Forelimb muscle (tissue), 1 donor: Measurements from ENCODE around the gene LTBP2. TPM values are rescaled to one million over a fixed set of nuclear protein-coding genes. Genes with fewer than 3 reads are reported as not detected.

ENCODE experiments used
- DNase-seq: peaks from one replicate; pipeline ENCODE4 v3.0.0-alpha.2; 2013; ENCODE audit warnings: low read depth
- polyA plus RNA-seq: library from polyadenylated mRNA; unstranded; fragments of 120-200 nt; gene quantifications from one replicate; pipeline ENCODE4 v1.2.1, GENCODE V29; 2013; ENCODE audit not compliant: insufficient read length

LTBP2 gene
- polyA plus RNA-seq = 7.7 TPM

DNA sequence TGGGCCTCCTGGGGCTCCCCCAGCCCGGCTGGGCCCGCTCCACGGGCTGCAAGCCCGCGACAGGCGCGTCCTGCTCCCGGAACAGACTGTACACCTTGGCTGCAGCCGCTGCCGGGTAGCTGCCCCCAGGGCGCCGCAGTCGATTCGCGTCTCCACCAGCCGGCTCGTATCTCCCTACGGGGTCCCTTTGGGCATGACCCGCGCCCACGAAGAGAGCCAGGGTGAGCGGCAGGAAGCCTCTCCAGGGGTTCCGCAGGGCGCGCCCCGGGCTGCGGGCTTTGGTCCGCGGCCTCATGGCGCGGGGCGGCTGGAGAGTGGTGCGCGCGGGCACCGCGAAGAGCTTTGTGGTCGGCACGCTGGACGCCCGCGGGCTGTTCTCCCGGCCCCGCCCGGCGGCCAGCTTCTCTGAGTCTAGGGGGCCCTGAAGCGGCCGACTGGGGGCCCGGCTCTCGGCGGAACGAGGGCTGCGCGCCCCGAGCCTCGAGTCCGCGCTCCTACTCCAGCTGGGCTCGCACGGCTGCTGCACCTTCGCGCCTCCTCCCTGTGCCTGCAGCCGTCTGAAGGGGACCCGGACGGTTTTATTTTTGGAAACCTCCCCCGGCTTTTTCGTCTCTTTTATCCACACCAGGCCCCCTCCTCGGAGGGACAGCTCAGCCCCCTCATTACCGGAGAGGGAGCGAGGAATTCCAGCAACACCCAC lies at the start of gene LTBP2:
Gene LTBP2 (minus strand): TSS at position 588 of the 700 bp plus-strand sequence. CDS start 293 bp downstream, at position 295.
- DNase-seq = no peak

DNA sequence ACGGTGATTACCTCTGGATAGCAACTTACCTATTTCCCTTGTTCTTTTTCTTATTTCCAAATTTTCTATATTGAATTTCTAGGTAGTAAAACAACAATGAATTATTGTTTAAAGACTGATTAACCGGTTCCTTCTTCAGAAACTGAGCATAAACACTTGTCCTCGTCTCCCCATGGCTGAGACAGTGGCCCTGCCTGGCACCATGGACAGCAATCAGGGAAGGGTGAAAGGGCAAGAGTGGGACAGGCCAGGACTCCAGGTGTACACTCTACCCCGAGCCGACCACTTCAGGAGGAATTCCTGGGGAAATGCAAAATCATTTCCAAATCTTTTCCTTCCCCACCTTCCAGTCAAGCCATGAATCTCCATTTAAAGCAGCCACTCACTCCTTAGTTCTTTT lies 48.8 kb upstream of the LTBP2 start:
- DNase-seq = no peak

GRCh38 chr14:74660167-74660566 lies 48.1 kb upstream of the LTBP2 start:
- no peak for DNase-seq

DNA sequence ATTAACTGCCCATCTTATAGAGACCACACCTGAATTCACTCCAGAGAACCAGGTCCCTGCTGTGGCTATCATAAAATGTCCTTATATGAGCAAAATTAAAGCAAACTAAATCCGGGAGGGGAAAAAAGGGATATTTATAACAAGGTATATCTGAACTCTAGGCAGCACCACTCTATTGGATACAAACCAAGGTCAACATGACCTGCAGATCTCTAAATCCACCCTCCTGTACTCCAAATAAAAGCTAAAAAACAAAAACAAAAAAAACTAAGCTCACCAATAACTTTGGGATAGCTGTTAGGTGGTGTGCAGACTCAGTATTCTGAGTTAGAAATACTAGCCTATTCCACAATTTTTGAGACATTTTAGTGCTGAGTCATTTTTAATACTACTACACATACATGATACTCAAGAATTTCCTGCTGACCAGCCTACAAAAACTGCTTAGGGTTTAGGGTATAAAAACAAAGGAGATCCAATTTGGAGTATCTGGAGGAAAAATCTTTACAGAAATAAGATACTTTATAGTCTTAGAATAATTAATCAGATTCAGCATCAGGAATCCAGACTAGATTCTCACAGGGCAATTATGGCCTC lies 46.6 kb upstream of the LTBP2 start:
- no peak for DNase-seq

- DNase-seq = no peak
Observed at GRCh38 chr14:74656964-74657363, 44.9 kb upstream of the LTBP2 start.

GRCh38 chr14:74655599-74656395 lies 43.8 kb upstream of the LTBP2 start:
- no peak for DNase-seq

GRCh38 chr14:74654931-74655330 lies 42.9 kb upstream of the LTBP2 start:
- DNase-seq = no peak

DNA sequence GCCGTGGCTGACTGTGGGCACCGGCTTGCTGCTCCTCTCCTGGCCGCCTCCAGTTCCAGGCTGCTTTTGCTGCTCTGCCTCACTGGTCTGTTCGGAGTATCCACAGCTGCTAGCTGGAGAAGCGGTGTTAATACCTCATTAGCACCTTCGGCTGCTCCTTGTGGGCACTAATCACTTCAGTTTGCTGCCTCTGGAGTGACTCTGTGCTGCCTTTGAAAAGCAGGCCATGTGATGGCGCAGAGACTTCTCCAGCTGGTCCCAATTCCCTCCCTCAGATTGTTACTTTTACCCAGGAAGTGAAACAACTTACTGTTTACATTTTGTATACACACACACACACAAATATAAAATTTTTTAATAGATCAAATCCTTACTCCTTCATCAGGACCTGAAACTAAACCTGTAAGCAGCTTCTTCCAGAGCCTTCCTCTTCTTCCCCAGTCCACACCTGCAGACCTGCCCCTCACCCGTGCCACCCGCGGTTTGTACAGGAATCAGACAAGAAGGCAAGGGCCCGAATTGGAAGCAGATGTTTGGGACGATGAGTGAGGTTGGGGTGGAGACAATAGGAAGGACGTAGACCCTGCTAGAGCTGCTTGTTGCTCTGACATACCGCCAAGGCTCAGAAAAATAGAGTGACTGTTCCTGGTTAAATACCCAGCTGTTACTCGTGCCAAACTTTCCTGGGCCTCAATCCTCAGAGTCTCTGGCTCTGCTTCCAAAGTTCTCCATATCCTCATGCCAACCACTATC lies 41.5 kb upstream of the LTBP2 start:
- DNase-seq = no peak

GRCh38 chr14:74652541-74652940 lies 40.5 kb upstream of the LTBP2 start:
- DNase-seq = no peak

GRCh38 chr14:74650927-74651686 lies 39.1 kb upstream of the LTBP2 start:
- DNase-seq = no peak

- no peak for DNase-seq
Observed at GRCh38 chr14:74649673-74650072, 37.6 kb upstream of the LTBP2 start.

- no peak for DNase-seq
Observed at GRCh38 chr14:74649167-74649566, 37.1 kb upstream of the LTBP2 start.

- DNase-seq = no peak
Observed at GRCh38 chr14:74648601-74649000, 36.6 kb upstream of the LTBP2 start.

- DNase-seq = no peak
Observed at GRCh38 chr14:74647678-74648461, 35.8 kb upstream of the LTBP2 start.

- no peak for DNase-seq
Observed at GRCh38 chr14:74647061-74647677, 35.1 kb upstream of the LTBP2 start.

GRCh38 chr14:74645756-74646470 lies 33.9 kb upstream of the LTBP2 start:
- no peak for DNase-seq

DNA sequence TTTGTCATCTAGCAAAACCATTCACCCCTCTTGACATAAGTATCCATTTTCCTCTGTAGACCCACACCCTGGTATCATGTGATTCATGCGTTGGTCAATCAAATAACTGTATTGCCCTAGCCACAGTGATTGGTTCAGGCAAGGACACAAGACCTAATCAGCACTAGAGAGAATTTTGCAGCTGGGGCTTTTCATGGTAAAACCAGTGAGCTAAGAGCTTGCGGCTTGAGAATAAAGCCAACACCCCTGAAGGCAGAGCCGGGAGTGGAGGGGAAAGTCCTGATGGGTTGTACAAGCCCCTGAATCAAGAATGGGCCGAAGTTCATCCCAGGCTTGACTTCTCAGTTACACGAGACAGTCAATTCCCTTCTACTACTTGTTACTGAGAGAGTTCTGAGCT lies 33.2 kb upstream of the LTBP2 start:
- no peak for DNase-seq

DNA sequence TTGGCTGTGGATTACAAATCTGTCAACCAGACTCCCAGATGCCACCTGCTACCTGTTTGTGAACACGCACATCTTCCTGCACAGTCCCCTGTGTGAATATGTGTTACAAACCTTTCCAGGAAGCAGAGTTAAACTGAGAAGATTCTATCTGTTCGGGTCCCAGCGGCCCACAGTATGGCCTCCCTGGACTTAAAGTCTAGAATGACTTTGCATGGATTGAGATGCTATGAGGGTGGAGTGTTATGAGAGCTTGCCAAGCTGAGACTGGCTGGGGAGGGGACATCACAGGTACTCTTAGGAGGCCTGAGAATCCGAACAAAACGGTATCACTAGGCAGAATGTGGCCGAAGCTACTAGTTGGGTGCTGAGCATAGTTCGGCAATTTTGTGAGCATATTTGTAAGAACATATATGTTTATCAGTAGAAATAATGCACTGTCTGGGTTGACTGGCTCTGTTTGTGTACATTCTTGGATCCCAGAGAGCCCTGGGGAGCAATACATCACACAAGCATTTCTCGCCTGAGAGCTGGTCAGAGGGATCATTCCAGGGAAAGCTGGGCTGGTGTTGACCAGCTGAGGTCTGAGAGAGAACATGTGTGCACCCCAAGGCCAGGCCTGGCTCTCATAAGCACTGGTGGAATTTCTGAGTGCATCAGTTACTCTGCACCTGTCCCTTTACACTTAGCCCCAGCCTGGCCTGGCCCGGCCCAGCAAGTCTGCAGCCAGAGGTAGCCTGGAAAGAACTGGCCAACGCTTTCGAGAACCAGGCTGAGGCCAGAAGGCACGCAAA lies 29.8 kb upstream of the LTBP2 start:
- DNase-seq = peak; percentile 60
